ENCODE results near the gene DOCK9. TPM values are rescaled to one million over a fixed set of nuclear protein-coding genes. Genes with fewer than 3 reads are reported as not detected.

The DOCK9 gene
- total RNA-seq, 1 donor from 2014 or later, result 56.3 TPM

- H3K4me1 Mint-ChIP-seq (ENCODE audit: low read depth, unreplicated experiment), result peaks cover 10% of the 10 kb centered on the region
- TF ChIP-seq, protein P1, sequence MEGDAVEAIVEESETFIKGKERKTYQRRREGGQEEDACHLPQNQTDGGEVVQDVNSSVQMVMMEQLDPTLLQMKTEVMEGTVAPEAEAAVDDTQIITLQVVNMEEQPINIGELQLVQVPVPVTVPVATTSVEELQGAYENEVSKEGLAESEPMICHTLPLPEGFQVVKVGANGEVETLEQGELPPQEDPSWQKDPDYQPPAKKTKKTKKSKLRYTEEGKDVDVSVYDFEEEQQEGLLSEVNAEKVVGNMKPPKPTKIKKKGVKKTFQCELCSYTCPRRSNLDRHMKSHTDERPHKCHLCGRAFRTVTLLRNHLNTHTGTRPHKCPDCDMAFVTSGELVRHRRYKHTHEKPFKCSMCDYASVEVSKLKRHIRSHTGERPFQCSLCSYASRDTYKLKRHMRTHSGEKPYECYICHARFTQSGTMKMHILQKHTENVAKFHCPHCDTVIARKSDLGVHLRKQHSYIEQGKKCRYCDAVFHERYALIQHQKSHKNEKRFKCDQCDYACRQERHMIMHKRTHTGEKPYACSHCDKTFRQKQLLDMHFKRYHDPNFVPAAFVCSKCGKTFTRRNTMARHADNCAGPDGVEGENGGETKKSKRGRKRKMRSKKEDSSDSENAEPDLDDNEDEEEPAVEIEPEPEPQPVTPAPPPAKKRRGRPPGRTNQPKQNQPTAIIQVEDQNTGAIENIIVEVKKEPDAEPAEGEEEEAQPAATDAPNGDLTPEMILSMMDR (IDR thresholded peaks at IDR 0.05; ENCODE audit: insufficient read depth, low read depth, low read length), result no peak
- TF ChIP-seq EZH2 (IDR thresholded peaks at IDR 0.05; ENCODE audit: insufficient read depth, low read length), result no peak
Observed at GRCh38 chr13:98955336-98955735, 22.5 kb downstream of the DOCK9 start.

DNA sequence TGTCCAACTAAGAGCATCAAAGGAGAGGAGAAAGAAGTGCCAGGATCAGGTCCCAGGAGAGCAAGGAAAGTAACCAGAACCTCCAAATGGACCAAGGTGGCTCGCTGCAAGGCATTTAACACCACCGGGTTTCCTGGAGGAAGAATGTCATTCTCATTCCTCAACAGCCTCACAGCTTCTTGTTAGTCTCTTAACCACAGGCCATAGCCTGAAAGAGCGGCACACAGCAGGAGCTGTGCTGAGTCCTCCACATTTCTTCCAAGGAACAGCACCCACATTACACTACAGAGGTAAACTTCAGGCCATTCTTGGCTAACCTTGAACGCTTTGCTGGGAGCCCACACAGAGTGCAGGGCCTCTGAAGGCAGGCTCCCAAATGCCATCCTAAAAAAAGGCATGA, 23.6 kb downstream of the DOCK9 start:
- Histone ChIP-seq H3K4me1 (ENCODE audit: insufficient read depth, low read length) (no peaks in the 10 kb centered on the region), H3K79me2 (ENCODE audit: insufficient read depth, low read length) (no peaks in the 10 kb centered on the region), H3K27me3 (ENCODE audit: insufficient read depth, low read length) (no peaks in the 10 kb centered on the region), H3K9me3 (ENCODE audit: insufficient read depth, low read depth, low read length) (no peaks in the 10 kb centered on the region), H3K9ac (ENCODE audit: low read length) (no peak overlapping the region), H4K20me1 (ENCODE audit: insufficient read depth, low read length) (no peaks in the 10 kb centered on the region), H3K27ac (ENCODE audit: low read depth, low read length) (no peak overlapping the region), H2AFZ (ENCODE audit: low read depth, low read length) (no peak overlapping the region), H3K36me3 (ENCODE audit: insufficient read depth, low read length) (no peaks in the 10 kb centered on the region), H3K4me2 (ENCODE audit: low read length) (no peak overlapping the region), H3K4me3 (ENCODE audit: insufficient read depth, low read depth, low read length) (no peak overlapping the region)
- Mint-ChIP-seq H3K4me3 (ENCODE audit: unreplicated experiment) (no peak overlapping the region), H3K36me3 (ENCODE audit: low read depth, unreplicated experiment) (peaks cover 6% of the 10 kb centered on the region), H3K27ac (ENCODE audit: unreplicated experiment) (no peak overlapping the region), H3K4me1 (ENCODE audit: low read depth, unreplicated experiment) (peaks cover 7% of the 10 kb centered on the region), H3K9me3 (ENCODE audit: unreplicated experiment) (no peaks in the 10 kb centered on the region), H3K27me3 (ENCODE audit: low read depth, unreplicated experiment) (no peaks in the 10 kb centered on the region)
- no peak for FAIRE-seq
- no peak for DNase-seq (ENCODE audit: low read depth)
- no peak for TF ChIP-seq EZH2 (IDR thresholded peaks at IDR 0.05; ENCODE audit: insufficient read depth, low read length)
- TF ChIP-seq, protein P1 (IDR thresholded peaks at IDR 0.05; ENCODE audit: insufficient read depth, low read depth, low read length), result no peak

More at GRCh38 chr13:98955336-98955735, 22.5 kb downstream of the DOCK9 start:
- H3K4me1 ChIP-seq (ENCODE audit: insufficient read depth, low read length), result no peaks in the 10 kb centered on the region
- no peaks in the 10 kb centered on the region for H3K27me3 Mint-ChIP-seq (ENCODE audit: low read depth, unreplicated experiment)
- H4K20me1 ChIP-seq (ENCODE audit: insufficient read depth, low read length), result no peaks in the 10 kb centered on the region
- H3K27me3 ChIP-seq (ENCODE audit: insufficient read depth, low read length), result no peaks in the 10 kb centered on the region
- H3K9ac ChIP-seq (ENCODE audit: low read length), result no peak overlapping the region
- no peak overlapping the region for H3K4me3 ChIP-seq (ENCODE audit: insufficient read depth, low read depth, low read length)
- no peak overlapping the region for H3K4me3 Mint-ChIP-seq (ENCODE audit: unreplicated experiment)
- no peaks in the 10 kb centered on the region for H3K79me2 ChIP-seq (ENCODE audit: insufficient read depth, low read length)
- FAIRE-seq, result no peak
- no peak overlapping the region for H3K4me2 ChIP-seq (ENCODE audit: low read length)
- H3K36me3 Mint-ChIP-seq (ENCODE audit: low read depth, unreplicated experiment), result peaks cover 5% of the 10 kb centered on the region
- no peaks in the 10 kb centered on the region for H3K9me3 Mint-ChIP-seq (ENCODE audit: unreplicated experiment)
- H3K27ac ChIP-seq (ENCODE audit: low read depth, low read length), result no peak overlapping the region
- H3K9me3 ChIP-seq (ENCODE audit: insufficient read depth, low read depth, low read length), result no peaks in the 10 kb centered on the region
- H3K36me3 ChIP-seq (ENCODE audit: insufficient read depth, low read length), result no peaks in the 10 kb centered on the region
- H2AFZ ChIP-seq (ENCODE audit: low read depth, low read length), result no peak overlapping the region
- no peak for DNase-seq (ENCODE audit: low read depth)
- H3K27ac Mint-ChIP-seq (ENCODE audit: unreplicated experiment), result no peak overlapping the region

GRCh38 chr13:98951266-98951665, 26.6 kb downstream of the DOCK9 start:
- no peaks in the 10 kb centered on the region for H3K27me3 Mint-ChIP-seq (ENCODE audit: low read depth, unreplicated experiment)
- H3K9me3 ChIP-seq (ENCODE audit: insufficient read depth, low read depth, low read length), result no peaks in the 10 kb centered on the region

More at GRCh38 chr13:98951266-98951665, 26.6 kb downstream of the DOCK9 start:
- Histone ChIP-seq H4K20me1 (ENCODE audit: insufficient read depth, low read length) (no peaks in the 10 kb centered on the region), H3K4me2 (ENCODE audit: low read length) (no peak overlapping the region), H3K36me3 (ENCODE audit: insufficient read depth, low read length) (no peaks in the 10 kb centered on the region), H3K79me2 (ENCODE audit: insufficient read depth, low read length) (no peaks in the 10 kb centered on the region), H2AFZ (ENCODE audit: low read depth, low read length) (no peak overlapping the region), H3K9ac (ENCODE audit: low read length) (no peak overlapping the region), H3K27ac (ENCODE audit: low read depth, low read length) (no peak overlapping the region), H3K27me3 (ENCODE audit: insufficient read depth, low read length) (no peaks in the 10 kb centered on the region), H3K4me3 (ENCODE audit: insufficient read depth, low read depth, low read length) (no peak overlapping the region), H3K4me1 (ENCODE audit: insufficient read depth, low read length) (no peaks in the 10 kb centered on the region)
- no peaks in the 10 kb centered on the region for H3K9me3 Mint-ChIP-seq (ENCODE audit: unreplicated experiment)
- H3K4me1 Mint-ChIP-seq (ENCODE audit: low read depth, unreplicated experiment), result peaks cover 13% of the 10 kb centered on the region
- DNase-seq (ENCODE audit: low read depth) (no peak), FAIRE-seq (no peak)
- TF ChIP-seq, protein P1 (IDR thresholded peaks at IDR 0.05; ENCODE audit: insufficient read depth, low read depth, low read length), result no peak
- no peak for TF ChIP-seq EZH2 (IDR thresholded peaks at IDR 0.05; ENCODE audit: insufficient read depth, low read length)
- no peak overlapping the region for H3K4me3 Mint-ChIP-seq (ENCODE audit: unreplicated experiment)
- H3K36me3 Mint-ChIP-seq (ENCODE audit: low read depth, unreplicated experiment), result peaks cover 10% of the 10 kb centered on the region
- no peak overlapping the region for H3K27ac Mint-ChIP-seq (ENCODE audit: unreplicated experiment)
